Stimulated activated CD4-positive, alpha-beta T cell treated with anti-CD3 and anti-CD28 coated beads, Interleukin-4, amount 100 ng/mL, for 1 hour (primary cell): ENCODE measurements around the gene TMEM164.
"Not testable (repeated sequence)": the region's sequence is repeated elsewhere in the genome, so short reads cannot be mapped to it uniquely, and the experiment has no call there.

ENCODE experiments used
- DNase-seq: peaks from one replicate; pipeline ENCODE4 v3.0.0-alpha.2; 2020

TMEM164 gene

GRCh38 chrX:110138557-110138956, 135.6 kb downstream of the TMEM164 start:
- no peak for DNase-seq

- DNase-seq = no peak
These were observed 136.3 kb downstream of the TMEM164 start for GRCh38 chrX:110139172-110139571.

GRCh38 chrX:110142096-110142495, 139.2 kb downstream of the TMEM164 start:
- DNase-seq = no peak

- no peak for DNase-seq
These were observed 140.7 kb downstream of the TMEM164 start for GRCh38 chrX:110143454-110144210.

GRCh38 chrX:110145311-110145710, 142.4 kb downstream of the TMEM164 start:
- no peak for DNase-seq

GRCh38 chrX:110145854-110146253, 142.9 kb downstream of the TMEM164 start:
- peak; percentile 5 for DNase-seq

GRCh38 chrX:110146521-110146920, 143.6 kb downstream of the TMEM164 start:
- DNase-seq = no peak

GRCh38 chrX:110153244-110153643, 150.3 kb downstream of the TMEM164 start:
- DNase-seq = no peak

- DNase-seq = no peak
These were observed 151.0 kb downstream of the TMEM164 start for GRCh38 chrX:110153896-110154295.

GRCh38 chrX:110154328-110154727, 151.4 kb downstream of the TMEM164 start:
- DNase-seq = not testable (repeated sequence)

- no peak for DNase-seq
These were observed 152.8 kb downstream of the TMEM164 start for GRCh38 chrX:110155759-110156158.

GRCh38 chrX:110156167-110156754, 153.3 kb downstream of the TMEM164 start:
- DNase-seq = no peak

GRCh38 chrX:110157444-110157843, 154.5 kb downstream of the TMEM164 start:
- DNase-seq = no peak

GRCh38 chrX:110159235-110159634, 156.3 kb downstream of the TMEM164 start:
- no peak for DNase-seq

GRCh38 chrX:110159865-110160264, 157.0 kb downstream of the TMEM164 start:
- DNase-seq = no peak

GRCh38 chrX:110161361-110161686, 158.4 kb downstream of the TMEM164 start:
- DNase-seq = no peak

GRCh38 chrX:110162131-110162530, 159.2 kb downstream of the TMEM164 start:
- DNase-seq = no peak

- DNase-seq = no peak
These were observed 160.0 kb downstream of the TMEM164 start for GRCh38 chrX:110162867-110163266.

GRCh38 chrX:110163488-110163887, 160.6 kb downstream of the TMEM164 start:
- no peak for DNase-seq

GRCh38 chrX:110167952-110168451, 165.1 kb downstream of the TMEM164 start:
- peak; percentile 48 for DNase-seq

GRCh38 chrX:110168585-110168984, 165.7 kb downstream of the TMEM164 start:
- DNase-seq = no peak

GRCh38 chrX:110170029-110170428, 167.1 kb downstream of the TMEM164 start:
- DNase-seq = no peak

- no peak for DNase-seq
These were observed 168.5 kb downstream of the TMEM164 start for GRCh38 chrX:110171442-110171841.

- no peak for DNase-seq
These were observed 169.3 kb downstream of the TMEM164 start for GRCh38 chrX:110172215-110172614.
